ENCODE data around the gene TMEM185B.

Gene TMEM185B

DNA sequence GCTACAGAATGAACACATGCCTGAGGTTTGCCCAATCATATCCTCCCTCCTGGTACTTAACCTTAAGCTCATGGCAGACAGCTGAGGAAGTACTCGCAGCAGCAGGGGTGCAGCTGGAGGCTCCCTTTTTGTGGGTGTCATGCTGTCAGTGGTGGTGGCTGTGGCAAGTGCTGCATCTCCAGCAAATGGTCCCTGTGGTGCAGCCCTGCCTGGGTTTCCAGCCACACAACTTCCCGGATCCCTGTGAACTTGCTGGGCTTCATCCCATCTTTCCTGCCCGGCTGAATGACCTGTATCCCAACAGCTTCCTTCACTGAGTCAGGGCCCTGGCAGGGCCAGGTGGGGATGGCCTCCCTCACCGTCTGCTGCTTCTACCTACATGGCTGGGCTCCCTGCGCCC is 5.0 kb downstream of the TMEM185B start:
- H3K4me1 ChIP-seq (ENCODE audit: low read length), result peaks cover 7% of the 10 kb centered on the region; the same call in 1 of the 2 replicates
- DNase-seq, result no peak
- peaks cover 14% of the 10 kb centered on the region for H3K79me2 ChIP-seq (ENCODE audit: low read length)
- H3K36me3 ChIP-seq (replicated peaks; ENCODE audit: insufficient read depth, low read length), result no peaks in the 10 kb centered on the region
- no peak overlapping the region for H3K9ac ChIP-seq (ENCODE audit: low read length)
- no peak overlapping the region for H3K4me3 ChIP-seq (ENCODE audit: low read length)
- H3F3A ChIP-seq (ENCODE audit: insufficient read depth, low read length), result no peaks in the 10 kb centered on the region
- no peaks in the 10 kb centered on the region for H3K9me3 ChIP-seq (replicated peaks; ENCODE audit: insufficient read depth, low read length)
- H4K20me1 ChIP-seq (ENCODE audit: insufficient read depth, low read length), result no peaks in the 10 kb centered on the region
- H3K27me3 ChIP-seq (replicated peaks; ENCODE audit: insufficient read depth, low read length), result no peaks in the 10 kb centered on the region
- TF ChIP-seq, protein P1, sequence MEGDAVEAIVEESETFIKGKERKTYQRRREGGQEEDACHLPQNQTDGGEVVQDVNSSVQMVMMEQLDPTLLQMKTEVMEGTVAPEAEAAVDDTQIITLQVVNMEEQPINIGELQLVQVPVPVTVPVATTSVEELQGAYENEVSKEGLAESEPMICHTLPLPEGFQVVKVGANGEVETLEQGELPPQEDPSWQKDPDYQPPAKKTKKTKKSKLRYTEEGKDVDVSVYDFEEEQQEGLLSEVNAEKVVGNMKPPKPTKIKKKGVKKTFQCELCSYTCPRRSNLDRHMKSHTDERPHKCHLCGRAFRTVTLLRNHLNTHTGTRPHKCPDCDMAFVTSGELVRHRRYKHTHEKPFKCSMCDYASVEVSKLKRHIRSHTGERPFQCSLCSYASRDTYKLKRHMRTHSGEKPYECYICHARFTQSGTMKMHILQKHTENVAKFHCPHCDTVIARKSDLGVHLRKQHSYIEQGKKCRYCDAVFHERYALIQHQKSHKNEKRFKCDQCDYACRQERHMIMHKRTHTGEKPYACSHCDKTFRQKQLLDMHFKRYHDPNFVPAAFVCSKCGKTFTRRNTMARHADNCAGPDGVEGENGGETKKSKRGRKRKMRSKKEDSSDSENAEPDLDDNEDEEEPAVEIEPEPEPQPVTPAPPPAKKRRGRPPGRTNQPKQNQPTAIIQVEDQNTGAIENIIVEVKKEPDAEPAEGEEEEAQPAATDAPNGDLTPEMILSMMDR (IDR thresholded peaks at IDR 0.05; ENCODE audit: low read length), result no peak
- no peak for TF ChIP-seq EZH2 (optimal IDR thresholded peaks at IDR 0.05; ENCODE audit: low read depth, low read length)
- TF ChIP-seq EZH2phosphoT487 (IDR thresholded peaks at IDR 0.05; ENCODE audit: low read length), result no peak
- H3K27ac ChIP-seq (ENCODE audit: low read length), result no peak overlapping the region
- no peak overlapping the region for H3K4me2 ChIP-seq (ENCODE audit: low read depth, low read length)
- H3K9me2 ChIP-seq (replicated peaks; ENCODE audit: insufficient read depth, low read length), result no peaks in the 10 kb centered on the region
- no peak overlapping the region for H2AFZ ChIP-seq (ENCODE audit: low read length)

DNA sequence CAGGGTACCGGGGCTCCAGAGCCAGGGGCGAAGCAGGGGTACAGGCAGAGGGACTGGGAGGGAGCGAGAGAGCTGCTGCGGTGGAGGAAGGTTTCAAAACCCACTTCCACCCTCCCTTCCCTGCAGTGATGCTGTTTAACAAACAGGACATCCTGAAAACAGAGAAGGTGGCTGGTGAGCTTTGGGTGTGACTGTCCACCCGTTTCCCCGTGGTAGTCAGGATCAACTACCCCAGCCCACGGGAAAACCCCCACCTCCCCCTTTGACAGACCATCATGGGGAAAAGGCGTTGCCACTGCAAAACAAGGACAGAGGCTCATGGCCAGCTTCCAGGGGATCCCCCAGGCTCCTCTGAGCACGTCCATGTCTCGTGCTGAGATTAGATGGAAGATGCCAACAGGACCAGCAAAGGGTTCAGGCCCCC is 12.9 kb downstream of the TMEM185B start:
- Histone ChIP-seq H3K4me3 (ENCODE audit: low read length) (no peak overlapping the region), H3K4me1 (ENCODE audit: low read length) (no peaks in the 10 kb centered on the region), H3K9ac (ENCODE audit: low read length) (no peak overlapping the region), H3K27me3 (replicated peaks; ENCODE audit: insufficient read depth, low read length) (no peaks in the 10 kb centered on the region), H3K4me2 (ENCODE audit: low read depth, low read length) (no peak overlapping the region), H3K79me2 (ENCODE audit: low read length) (no peaks in the 10 kb centered on the region), H3K9me3 (replicated peaks; ENCODE audit: insufficient read depth, low read length) (no peaks in the 10 kb centered on the region), H3K36me3 (replicated peaks; ENCODE audit: insufficient read depth, low read length) (no peaks in the 10 kb centered on the region), H2AFZ (ENCODE audit: low read length) (no peak overlapping the region), H4K20me1 (ENCODE audit: insufficient read depth, low read length) (no peaks in the 10 kb centered on the region), H3K27ac (ENCODE audit: low read length) (no peak overlapping the region), H3F3A (ENCODE audit: insufficient read depth, low read length) (no peaks in the 10 kb centered on the region), H3K9me2 (replicated peaks; ENCODE audit: insufficient read depth, low read length) (no peaks in the 10 kb centered on the region)
- no peak for TF ChIP-seq EZH2phosphoT487 (IDR thresholded peaks at IDR 0.05; ENCODE audit: low read length)
- TF ChIP-seq, protein P1 (IDR thresholded peaks at IDR 0.05; ENCODE audit: low read length), result no peak
- no peak for TF ChIP-seq EZH2 (optimal IDR thresholded peaks at IDR 0.05; ENCODE audit: low read depth, low read length)
- DNase-seq, result no peak

DNA sequence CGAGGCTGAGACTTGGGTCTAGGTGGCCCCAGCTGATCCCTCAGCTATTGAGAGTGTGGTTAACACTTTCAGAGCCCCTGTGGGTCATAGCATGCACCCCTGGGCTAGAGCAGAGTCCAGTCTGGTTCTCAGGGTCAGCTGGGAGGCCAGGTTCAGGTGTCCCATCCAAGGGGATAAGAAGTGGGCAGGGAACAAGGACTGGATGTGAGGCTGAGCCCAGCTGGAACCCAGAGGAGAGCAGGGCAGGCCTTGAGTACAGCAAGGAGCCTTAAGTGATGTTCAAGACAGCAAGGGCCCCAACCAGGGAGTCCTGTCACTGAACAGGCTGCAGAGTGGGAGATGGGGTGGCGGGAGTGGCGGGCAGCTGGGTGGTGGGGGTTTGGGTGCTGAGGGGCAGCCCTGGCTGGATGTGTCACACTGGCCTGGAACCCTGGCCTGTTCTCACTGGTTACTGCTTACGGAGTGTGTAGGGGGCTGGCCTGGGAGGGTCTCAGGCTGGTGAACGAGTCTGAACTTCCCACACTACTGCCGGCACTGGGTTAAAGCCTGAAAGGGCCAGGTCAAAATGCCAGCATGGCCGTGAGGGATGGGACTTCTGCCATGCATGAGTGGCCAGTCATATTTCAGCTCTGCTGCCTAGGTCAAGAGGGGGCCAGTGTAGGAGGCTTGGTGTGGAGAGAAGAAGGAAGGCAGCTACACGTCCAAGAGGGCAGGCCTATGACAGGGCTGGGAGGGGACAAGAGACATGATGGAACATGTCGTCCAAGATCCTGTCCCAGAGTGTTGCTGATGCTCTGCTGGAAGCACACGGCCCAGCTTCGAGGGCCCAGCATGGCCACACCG is 13.6 kb downstream of the TMEM185B start:
- Histone ChIP-seq H3K27ac (ENCODE audit: low read length) (no peak overlapping the region), H3K9me3 (replicated peaks; ENCODE audit: insufficient read depth, low read length) (no peaks in the 10 kb centered on the region), H2AFZ (ENCODE audit: low read length) (no peak overlapping the region), H3F3A (ENCODE audit: insufficient read depth, low read length) (no peaks in the 10 kb centered on the region), H4K20me1 (ENCODE audit: insufficient read depth, low read length) (no peaks in the 10 kb centered on the region), H3K9ac (ENCODE audit: low read length) (no peak overlapping the region), H3K4me1 (ENCODE audit: low read length) (no peaks in the 10 kb centered on the region), H3K27me3 (replicated peaks; ENCODE audit: insufficient read depth, low read length) (no peaks in the 10 kb centered on the region), H3K36me3 (replicated peaks; ENCODE audit: insufficient read depth, low read length) (no peaks in the 10 kb centered on the region), H3K4me2 (ENCODE audit: low read depth, low read length) (no peak overlapping the region), H3K79me2 (ENCODE audit: low read length) (no peaks in the 10 kb centered on the region), H3K9me2 (replicated peaks; ENCODE audit: insufficient read depth, low read length) (no peaks in the 10 kb centered on the region), H3K4me3 (ENCODE audit: low read length) (no peak overlapping the region)
- no peak for DNase-seq
- TF ChIP-seq EZH2phosphoT487 (IDR thresholded peaks at IDR 0.05; ENCODE audit: low read length) (no peak), EZH2 (optimal IDR thresholded peaks at IDR 0.05; ENCODE audit: low read depth, low read length) (no peak)
- TF ChIP-seq, protein P1 (IDR thresholded peaks at IDR 0.05; ENCODE audit: low read length), result no peak
